GM12872 (cell line): ENCODE results near the gene ROR1.

ENCODE experiments used
- CTCF ChIP-seq: IDR thresholded peaks from 3 replicates; pipeline ENCODE4 v1.5.1; 2011; ENCODE audit warnings: low read depth, mild to moderate bottlenecking, low read length, moderate library complexity; ENCODE audit not compliant: insufficient read depth

ROR1 gene

GRCh38 chr1:63924600-63924999, 150.8 kb downstream of the ROR1 start:
- TF ChIP-seq CTCF: no peak

- TF ChIP-seq CTCF: no peak
Observed at GRCh38 chr1:63928186-63929105, 154.6 kb downstream of the ROR1 start.

- TF ChIP-seq CTCF: no peak
Observed at GRCh38 chr1:63929106-63929478, 155.3 kb downstream of the ROR1 start.

- TF ChIP-seq CTCF: no peak
Observed at GRCh38 chr1:63931468-63931867, 157.7 kb downstream of the ROR1 start.

GRCh38 chr1:63934697-63935096, 160.9 kb downstream of the ROR1 start:
- TF ChIP-seq CTCF: no peak

GRCh38 chr1:63935143-63935542, 161.3 kb downstream of the ROR1 start:
- peak; percentile 58 for TF ChIP-seq CTCF

GRCh38 chr1:63935553-63935952, 161.7 kb downstream of the ROR1 start:
- TF ChIP-seq CTCF: no peak
